HL-60 (cell line): ENCODE data around the gene GALNT9.

Experiments used
- CTCF ChIP-seq: IDR thresholded peaks from one replicate; pipeline ENCODE4 v1.5.1; 2011; ENCODE audit warnings: low read length, control low read depth, inconsistent platforms; ENCODE audit not compliant: insufficient read depth
- GABPA ChIP-seq: IDR thresholded peaks from 2 replicates; pipeline ENCODE4 v1.6.1; 2012; ENCODE audit warnings: low read depth
- POLR2AphosphoS5 ChIP-seq: IDR thresholded peaks from 2 replicates; pipeline ENCODE4 v1.6.1; 2012; ENCODE audit warnings: low read depth
- REST ChIP-seq: IDR thresholded peaks from 2 replicates; pipeline ENCODE4 v1.6.1; 2012; ENCODE audit warnings: low read depth; ENCODE audit not compliant: insufficient replicate concordance
- SPI1 ChIP-seq: IDR thresholded peaks from 2 replicates; pipeline ENCODE4 v1.6.1; 2012; ENCODE audit warnings: low read depth, mild to moderate bottlenecking, borderline replicate concordance

DNA sequence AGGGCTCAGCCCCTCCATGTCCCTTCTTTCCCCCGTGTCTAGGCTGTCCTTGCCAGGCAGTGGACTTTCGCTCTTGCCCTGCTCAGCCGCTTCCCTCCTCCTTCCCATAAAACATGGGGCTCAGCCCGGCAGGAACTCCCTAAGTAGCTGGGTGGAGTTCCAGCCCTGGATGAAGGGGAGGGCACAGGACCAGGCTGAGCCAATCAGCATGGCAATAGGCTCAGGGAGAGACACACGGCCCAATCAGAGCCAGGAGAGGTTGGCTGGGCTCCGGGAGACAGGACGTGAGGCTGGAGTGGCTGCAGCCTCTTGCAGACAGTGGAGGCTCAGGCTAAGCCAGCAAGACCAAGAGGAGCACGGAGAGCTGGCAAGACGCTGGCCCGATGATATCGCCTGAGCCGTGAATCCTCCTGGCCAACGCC, 54.3 kb downstream of the GALNT9 start:
- TF ChIP-seq GABPA: no peak
- no peak for TF ChIP-seq CTCF
- no peak for TF ChIP-seq REST
- no peak for TF ChIP-seq POLR2AphosphoS5
- no peak for TF ChIP-seq SPI1
